Astrocyte of the spinal cord (primary cell): ENCODE results near the gene MGME1.

Experiments used
- DNase-seq: peaks from one replicate; pipeline ENCODE4 v3.0.0; 2011; ENCODE audit warnings: low read depth, low spot score
- H3K4me3 ChIP-seq: 2 replicates; pipeline ENCODE4 v1.5.1; 2011; ENCODE audit warnings: low read depth, mild to moderate bottlenecking, low read length, moderate library complexity
- CTCF ChIP-seq: IDR thresholded peaks from 2 replicates; pipeline ENCODE4 v1.5.1; 2012; ENCODE audit warnings: low read depth, mild to moderate bottlenecking, low read length, inconsistent platforms
- in situ Hi-C: cut with HindIII; loops from 2 replicates; pipeline ENCODE4 v1.10.0; 2017; ENCODE audit warnings: low sequenced_read_pairs

Gene MGME1

DNA sequence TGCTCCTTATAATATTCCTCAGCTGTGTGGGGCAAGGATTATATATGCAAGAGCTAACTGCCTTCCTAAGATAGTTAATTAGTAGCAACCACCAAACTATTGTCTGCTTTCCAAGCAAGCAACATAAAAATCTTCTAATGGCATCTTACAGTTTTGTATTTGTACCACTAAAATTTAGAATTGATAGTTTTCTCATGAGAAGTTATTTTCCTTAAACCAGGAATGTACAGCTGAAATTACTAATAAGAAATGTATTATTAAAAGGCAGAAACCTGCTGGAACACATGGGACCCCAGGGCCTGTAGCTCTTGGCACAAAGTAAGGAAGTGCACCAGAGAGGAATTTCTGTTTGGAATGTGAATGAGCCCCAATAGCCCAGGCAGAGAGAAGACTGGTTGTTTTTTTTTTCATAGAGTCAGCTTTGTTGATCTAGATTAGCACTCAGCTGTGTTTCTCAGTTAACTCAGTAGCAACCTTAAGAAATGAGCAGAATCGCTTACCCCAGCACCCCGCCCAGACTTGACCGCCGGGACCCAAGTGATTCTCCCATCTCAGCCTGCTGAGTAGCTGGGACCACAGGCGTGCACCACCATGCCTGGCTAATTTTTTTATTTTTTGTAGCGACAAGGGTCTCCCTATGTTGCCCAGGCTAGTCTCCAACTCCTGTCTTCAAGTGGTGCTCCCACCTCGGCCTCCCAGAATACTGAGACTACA lies 2.6 kb downstream of the MGME1 start:
- peak overlapping the region; percentile 90 for H3K4me3 ChIP-seq
- in situ Hi-C loops, result no loop called here
- no peak for TF ChIP-seq CTCF
- DNase-seq, result peak; percentile 78

DNA sequence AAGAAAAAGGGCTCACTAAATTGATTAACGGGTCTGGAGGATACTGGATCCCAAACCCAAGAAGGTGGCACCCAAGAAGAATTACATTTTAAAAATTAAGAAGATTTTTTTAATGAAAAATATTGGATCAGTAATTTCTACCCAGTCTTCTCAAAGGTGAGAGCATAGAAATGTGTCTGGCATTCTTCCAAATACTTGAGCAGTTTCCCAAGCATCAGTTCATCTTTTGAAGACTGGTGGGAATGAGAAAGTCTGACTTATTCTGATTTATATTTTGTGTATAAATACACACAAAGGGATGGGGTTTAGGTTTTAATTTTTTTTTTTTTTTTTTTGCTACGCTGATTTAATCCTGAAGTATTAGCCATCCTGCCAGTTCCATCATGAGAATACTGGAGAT lies 3.3 kb downstream of the MGME1 start:
- peak overlapping the region; percentile 90 for H3K4me3 ChIP-seq
- DNase-seq, result peak; percentile 34
- TF ChIP-seq CTCF, result no peak
- in situ Hi-C loops, result no loop called here

DNA sequence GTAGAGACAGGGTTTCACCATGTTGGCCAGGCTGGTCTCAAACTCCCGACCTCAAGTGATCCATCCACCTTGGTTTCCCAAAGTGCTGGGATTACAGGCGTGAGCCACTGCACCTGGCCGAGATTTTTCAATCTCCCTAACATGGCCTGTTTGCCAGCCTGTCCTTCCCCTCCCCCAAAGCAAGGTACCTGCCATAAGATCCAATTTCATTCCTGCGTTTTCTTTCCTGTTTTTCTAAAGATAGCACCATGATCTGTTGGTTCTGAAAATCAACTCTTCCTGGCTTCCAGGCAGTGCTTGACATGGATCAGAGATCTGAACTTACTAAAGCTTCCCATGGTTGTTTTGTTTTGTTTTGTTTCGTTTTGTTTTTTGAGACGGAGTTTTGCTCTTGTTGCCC lies 7.5 kb downstream of the MGME1 start:
- no peak for TF ChIP-seq CTCF
- H3K4me3 ChIP-seq, result no peak overlapping the region
- no peak for DNase-seq

GRCh38 chr20:17985388-17986018 lies 16.7 kb downstream of the MGME1 start:
- no peak for TF ChIP-seq CTCF
- no peak for DNase-seq
- no peak overlapping the region for H3K4me3 ChIP-seq
- in situ Hi-C loops, result no loop called here

More for the DNA sequence above, 7.5 kb downstream of the MGME1 start:
- in situ Hi-C loops, result no loop called here

DNA sequence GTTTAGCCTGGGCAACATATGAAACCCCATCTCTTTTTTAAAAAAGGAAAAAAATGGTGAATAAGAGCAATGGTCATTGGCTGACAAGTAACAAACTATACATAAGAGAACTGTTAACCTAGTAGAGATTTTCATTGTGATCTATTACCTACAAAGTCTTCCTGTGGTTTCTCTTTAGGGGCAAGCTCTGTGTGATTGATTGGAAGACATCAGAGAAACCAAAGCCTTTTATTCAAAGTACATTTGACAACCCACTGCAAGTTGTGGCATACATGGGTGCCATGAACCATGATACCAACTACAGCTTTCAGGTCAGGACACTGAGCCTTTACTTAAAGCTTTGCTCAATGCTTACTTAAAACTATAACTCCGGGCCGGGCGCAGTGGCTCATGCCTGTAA lies 19.2 kb downstream of the MGME1 start:
- in situ Hi-C loops, result no loop called here
- H3K4me3 ChIP-seq, result no peak overlapping the region
- DNase-seq, result no peak
- TF ChIP-seq CTCF, result no peak

GRCh38 chr20:17990278-17990972 lies 21.6 kb downstream of the MGME1 start:
- no peak for DNase-seq
- H3K4me3 ChIP-seq, result no peak overlapping the region
- TF ChIP-seq CTCF, result no peak
- in situ Hi-C loops, result no loop called here
